Gastroesophageal sphincter (tissue), 3 donors: ENCODE results near the gene PAX5.

Source experiments
- EP300 ChIP-seq: sonication (generic); formaldehyde crosslinking; IDR thresholded peaks from one replicate; pipeline ENCODE4 v1.6.1; 2017; ENCODE audit warnings: antibody characterized with exemption, mild to moderate bottlenecking
- POLR2A ChIP-seq, 2 donors: fragments of 450-650 bp; IDR thresholded peaks; one replicate each; pipeline ENCODE4 v1.6.1; 2017; ENCODE audit warnings: antibody characterized with exemption in 2 of 2, mild to moderate bottlenecking in 2 of 2, moderate library complexity in 1 of 2
- POLR2AphosphoS5 ChIP-seq: sonication (generic); formaldehyde crosslinking; IDR thresholded peaks from one replicate; pipeline ENCODE4 v1.6.1; 2017; ENCODE audit warnings: antibody characterized with exemption
- TF ChIP-seq, protein P1 (sequence below), 4 experiments: fragments of 200-600 bp in 2 of 4; fragments of 450-650 bp in 2 of 4; sonication (generic) in 1 of 4; IDR thresholded peaks; one replicate each; pipeline ENCODE4 v1.5.1; 2017 to 2019; ENCODE audit warnings: antibody characterized with exemption in 4 of 4, mild to moderate bottlenecking in 2 of 4, moderate library complexity in 2 of 4

DNA sequence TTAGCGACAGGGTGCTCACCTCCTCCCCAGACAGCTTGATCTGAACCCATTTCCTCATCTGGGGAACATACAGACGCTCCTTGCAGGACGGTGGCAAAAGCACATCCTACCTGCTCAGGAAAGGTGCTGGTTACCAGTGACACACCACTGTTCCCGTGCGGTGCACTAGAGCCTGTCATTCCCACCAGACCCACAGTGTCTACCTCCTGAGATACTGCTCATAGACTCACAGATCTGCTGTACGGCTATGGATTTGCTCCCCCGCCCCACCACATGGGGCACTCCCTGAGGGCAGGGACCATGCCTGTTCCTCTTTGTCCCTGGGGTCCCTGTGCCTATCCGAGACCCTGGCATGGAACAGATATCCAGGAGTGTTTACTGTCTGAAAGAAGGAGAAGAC is 208.9 kb downstream of the PAX5 start:
- TF ChIP-seq POLR2AphosphoS5 = no peak
- TF ChIP-seq, protein P1, sequence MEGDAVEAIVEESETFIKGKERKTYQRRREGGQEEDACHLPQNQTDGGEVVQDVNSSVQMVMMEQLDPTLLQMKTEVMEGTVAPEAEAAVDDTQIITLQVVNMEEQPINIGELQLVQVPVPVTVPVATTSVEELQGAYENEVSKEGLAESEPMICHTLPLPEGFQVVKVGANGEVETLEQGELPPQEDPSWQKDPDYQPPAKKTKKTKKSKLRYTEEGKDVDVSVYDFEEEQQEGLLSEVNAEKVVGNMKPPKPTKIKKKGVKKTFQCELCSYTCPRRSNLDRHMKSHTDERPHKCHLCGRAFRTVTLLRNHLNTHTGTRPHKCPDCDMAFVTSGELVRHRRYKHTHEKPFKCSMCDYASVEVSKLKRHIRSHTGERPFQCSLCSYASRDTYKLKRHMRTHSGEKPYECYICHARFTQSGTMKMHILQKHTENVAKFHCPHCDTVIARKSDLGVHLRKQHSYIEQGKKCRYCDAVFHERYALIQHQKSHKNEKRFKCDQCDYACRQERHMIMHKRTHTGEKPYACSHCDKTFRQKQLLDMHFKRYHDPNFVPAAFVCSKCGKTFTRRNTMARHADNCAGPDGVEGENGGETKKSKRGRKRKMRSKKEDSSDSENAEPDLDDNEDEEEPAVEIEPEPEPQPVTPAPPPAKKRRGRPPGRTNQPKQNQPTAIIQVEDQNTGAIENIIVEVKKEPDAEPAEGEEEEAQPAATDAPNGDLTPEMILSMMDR (IDR thresholded peaks at IDR 0.05) = no peak
- no peak for TF ChIP-seq POLR2A (IDR thresholded peaks at IDR 0.05)
- TF ChIP-seq EP300 = no peak
